ENCODE results near the gene PDZRN3.

DNA sequence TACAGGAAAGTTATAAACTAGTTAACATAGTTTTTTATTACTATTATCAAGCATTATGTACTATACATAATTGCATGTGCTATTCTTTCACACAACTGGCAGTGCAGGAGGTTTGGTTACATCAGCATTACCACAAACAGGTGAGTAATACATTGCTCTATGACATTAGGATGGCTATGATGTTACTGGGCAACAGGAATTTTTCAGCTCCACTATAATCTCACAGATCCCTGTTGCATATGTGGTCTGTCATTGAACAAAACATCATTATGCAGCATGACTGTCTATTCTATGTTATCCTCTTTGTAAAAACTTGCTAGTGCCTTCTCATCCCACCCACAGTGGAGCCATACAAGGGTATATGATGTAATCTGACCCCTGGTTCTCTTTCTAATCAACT is 36.5 kb upstream of the PDZRN3 start:
- TF ChIP-seq, protein P1, sequence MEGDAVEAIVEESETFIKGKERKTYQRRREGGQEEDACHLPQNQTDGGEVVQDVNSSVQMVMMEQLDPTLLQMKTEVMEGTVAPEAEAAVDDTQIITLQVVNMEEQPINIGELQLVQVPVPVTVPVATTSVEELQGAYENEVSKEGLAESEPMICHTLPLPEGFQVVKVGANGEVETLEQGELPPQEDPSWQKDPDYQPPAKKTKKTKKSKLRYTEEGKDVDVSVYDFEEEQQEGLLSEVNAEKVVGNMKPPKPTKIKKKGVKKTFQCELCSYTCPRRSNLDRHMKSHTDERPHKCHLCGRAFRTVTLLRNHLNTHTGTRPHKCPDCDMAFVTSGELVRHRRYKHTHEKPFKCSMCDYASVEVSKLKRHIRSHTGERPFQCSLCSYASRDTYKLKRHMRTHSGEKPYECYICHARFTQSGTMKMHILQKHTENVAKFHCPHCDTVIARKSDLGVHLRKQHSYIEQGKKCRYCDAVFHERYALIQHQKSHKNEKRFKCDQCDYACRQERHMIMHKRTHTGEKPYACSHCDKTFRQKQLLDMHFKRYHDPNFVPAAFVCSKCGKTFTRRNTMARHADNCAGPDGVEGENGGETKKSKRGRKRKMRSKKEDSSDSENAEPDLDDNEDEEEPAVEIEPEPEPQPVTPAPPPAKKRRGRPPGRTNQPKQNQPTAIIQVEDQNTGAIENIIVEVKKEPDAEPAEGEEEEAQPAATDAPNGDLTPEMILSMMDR (IDR thresholded peaks at IDR 0.05), result no peak
- TF ChIP-seq POLR2A (IDR thresholded peaks at IDR 0.05) (no peak), POLR2AphosphoS5 (IDR thresholded peaks at IDR 0.05) (no peak)
